HepG2 (cell line): ENCODE results near the gene TIFAB. TPM values are rescaled to one million over a fixed set of nuclear protein-coding genes. Genes with fewer than 3 reads are reported as not detected.

ENCODE experiments used
- BRD4 ChIP-seq: sonication (generic); formaldehyde crosslinking; IDR thresholded peaks from 2 replicates; pipeline ENCODE4 v1.4.0; 2020; ENCODE audit warnings: missing genetic modification reagents
- EP300 ChIP-seq, 3 experiments: sonication (generic) in 1 of 3; formaldehyde crosslinking in 1 of 3; IDR thresholded peaks; 2 replicates each; pipeline versions ENCODE4 v1.5.1 to v1.6.1; 2011 to 2020; ENCODE audit warnings: low read depth in 2 of 3, low read length in 2 of 3, borderline replicate concordance in 1 of 3, improper control_type of control experiment in 1 of 3, mild to moderate bottlenecking in 1 of 3, missing genetic modification reagents in 1 of 3, moderate library complexity in 1 of 3
- FOXC1 ChIP-seq: sonication (generic); formaldehyde crosslinking; IDR thresholded peaks from 2 replicates; pipeline ENCODE4 v1.8.0; 2022; ENCODE audit warnings: mild to moderate bottlenecking, missing genetic modification reagents, borderline replicate concordance
- HNRNPUL1 ChIP-seq: fragments of 200-400 bp; formaldehyde crosslinking; IDR thresholded peaks from 2 replicates; pipeline ENCODE4 v1.6.1; 2017; ENCODE audit warnings: low read depth, mild to moderate bottlenecking, low read length, moderate library complexity
- KDM5B ChIP-seq: sonication (generic); formaldehyde crosslinking; IDR thresholded peaks from 2 replicates; pipeline ENCODE4 v1.4.0; 2020; ENCODE audit warnings: missing genetic modification reagents, mild to moderate bottlenecking, borderline replicate concordance
- KMT2A ChIP-seq: sonication (generic); formaldehyde crosslinking; IDR thresholded peaks from 2 replicates; pipeline ENCODE4 v1.4.0; 2020; ENCODE audit warnings: missing genetic modification reagents
- NPAS2 ChIP-seq: sonication (generic); formaldehyde crosslinking; IDR thresholded peaks from 2 replicates; pipeline ENCODE4 v1.8.0; 2022; ENCODE audit warnings: mild to moderate bottlenecking, missing genetic modification reagents, borderline replicate concordance
- SRSF9 ChIP-seq: fragments of 200-400 bp; formaldehyde crosslinking; IDR thresholded peaks from 2 replicates; pipeline ENCODE4 v1.6.1; 2018; ENCODE audit warnings: borderline replicate concordance, mild to moderate bottlenecking, low read depth, low read length; ENCODE audit not compliant: insufficient read depth, poor library complexity, severe bottlenecking
- polyA plus RNA-seq, 8 experiments: library from polyadenylated mRNA; depleted of rRNA in 3 of 8; stranded (reverse) in 7 of 8; unstranded in 1 of 8; fragments of >200 nt; fragmentation: Illumina TruSeq in 4 of 8; extraction: Trizol in 4 of 8; gene quantifications; 2 replicates each; pipeline versions ENCODE4 v1.2.1 to v1.2.3, GENCODE V29; 2011 to 2016; ENCODE audit warnings: low read depth in 4 of 8, missing spikeins in 1 of 8, mixed read lengths in 1 of 8; ENCODE audit not compliant: insufficient read depth in 1 of 8
- total RNA-seq, 5 experiments: library from RNA; depleted of rRNA; stranded (reverse); fragments of >200 nt; fragmentation: Illumina TruSeq; extraction: Trizol; gene quantifications; 2 replicates each; pipeline ENCODE4 v1.2.3, GENCODE V29; 2016; ENCODE audit warnings: low read depth in 1 of 5
- TF ChIP-seq, protein P1 (sequence below): sonication (generic); formaldehyde crosslinking; IDR thresholded peaks from 2 replicates; pipeline ENCODE4 v1.4.0; 2020; ENCODE audit warnings: mild to moderate bottlenecking, missing genetic modification reagents
- TF ChIP-seq, protein P2 (sequence below): IDR thresholded peaks from 2 replicates; pipeline ENCODE4 v1.6.1; 2012; ENCODE audit warnings: inconsistent platforms
- TF ChIP-seq, protein P3 (sequence below): sonication (generic); formaldehyde crosslinking; conservative IDR thresholded peaks from 2 replicates; pipeline ENCODE4 v1.4.0; 2020; ENCODE audit warnings: missing genetic modification reagents
- TF ChIP-seq, protein P4 (sequence below): IDR thresholded peaks from 2 replicates; pipeline ENCODE4 v1.6.1; 2016
- TF ChIP-seq, protein P5 (sequence below): sonication (generic); formaldehyde crosslinking; IDR thresholded peaks from 2 replicates; pipeline ENCODE4 v1.9.0; 2022; ENCODE audit warnings: missing genetic modification reagents, mild to moderate bottlenecking, borderline replicate concordance

TIFAB gene
- total and polyA plus RNA-seq, 2 of the 13 experiments (the other 11 are each of a cell fraction or from before 2014, with no cell fraction given) = not detected

DNA sequence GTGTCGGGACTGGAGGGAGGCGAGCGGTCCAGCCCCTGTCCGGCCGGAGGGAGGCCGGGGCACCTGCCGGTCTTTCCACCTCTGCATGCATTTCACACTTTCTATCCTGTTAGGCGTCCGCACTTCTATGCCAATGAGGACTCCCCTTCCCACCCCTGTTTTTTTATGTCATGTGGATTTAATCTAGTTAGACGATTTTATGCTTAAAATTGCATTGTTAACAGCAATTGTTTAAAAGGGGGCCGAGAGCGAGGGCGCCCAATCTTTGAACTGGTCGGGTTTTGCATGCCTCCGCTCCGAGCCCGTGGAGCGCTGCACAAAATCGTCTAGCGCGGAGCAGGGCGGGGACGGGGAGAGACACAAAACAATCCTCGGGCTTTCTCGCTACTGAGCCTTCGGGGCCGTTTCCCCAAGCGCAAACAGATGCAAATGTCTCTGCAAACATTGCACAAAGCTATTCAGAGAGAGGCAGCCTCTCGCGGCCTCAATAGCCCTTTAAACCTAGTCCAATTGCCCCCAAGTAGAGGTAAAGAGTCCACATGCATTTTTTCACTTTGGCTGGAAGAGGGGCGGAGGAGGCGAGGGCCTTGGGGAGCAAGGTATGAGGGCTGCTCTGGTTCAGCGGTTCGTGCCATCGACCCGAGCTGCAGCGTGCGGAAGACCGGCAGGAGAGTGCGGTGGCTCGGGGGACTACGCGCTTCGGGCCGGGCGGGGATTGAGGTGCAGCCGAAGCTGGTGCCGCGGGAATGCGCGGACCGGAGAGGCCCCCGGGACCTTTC, 37.5 kb upstream of the TIFAB start (continued):
- TF ChIP-seq EP300 (IDR thresholded peaks at IDR 0.05; ENCODE audit: low read depth in 2 of 2, low read length in 2 of 2) (peak in 1 of 2 experiments; percentile 89; a peak in 1 of 4 replicates), EP300 (CRISPR knock-in tag; IDR thresholded peaks at IDR 0.05; ENCODE audit: borderline replicate concordance) (no peak), KMT2A (CRISPR knock-in tag) (no peak), HNRNPUL1 (no peak), FOXC1 (CRISPR knock-in tag) (no peak), BRD4 (CRISPR knock-in tag) (no peak; the same call in 1 of the 2 replicates), NPAS2 (CRISPR knock-in tag) (no peak), SRSF9 (no peak), KDM5B (CRISPR knock-in tag) (no peak)
- TF ChIP-seq, protein P1, sequence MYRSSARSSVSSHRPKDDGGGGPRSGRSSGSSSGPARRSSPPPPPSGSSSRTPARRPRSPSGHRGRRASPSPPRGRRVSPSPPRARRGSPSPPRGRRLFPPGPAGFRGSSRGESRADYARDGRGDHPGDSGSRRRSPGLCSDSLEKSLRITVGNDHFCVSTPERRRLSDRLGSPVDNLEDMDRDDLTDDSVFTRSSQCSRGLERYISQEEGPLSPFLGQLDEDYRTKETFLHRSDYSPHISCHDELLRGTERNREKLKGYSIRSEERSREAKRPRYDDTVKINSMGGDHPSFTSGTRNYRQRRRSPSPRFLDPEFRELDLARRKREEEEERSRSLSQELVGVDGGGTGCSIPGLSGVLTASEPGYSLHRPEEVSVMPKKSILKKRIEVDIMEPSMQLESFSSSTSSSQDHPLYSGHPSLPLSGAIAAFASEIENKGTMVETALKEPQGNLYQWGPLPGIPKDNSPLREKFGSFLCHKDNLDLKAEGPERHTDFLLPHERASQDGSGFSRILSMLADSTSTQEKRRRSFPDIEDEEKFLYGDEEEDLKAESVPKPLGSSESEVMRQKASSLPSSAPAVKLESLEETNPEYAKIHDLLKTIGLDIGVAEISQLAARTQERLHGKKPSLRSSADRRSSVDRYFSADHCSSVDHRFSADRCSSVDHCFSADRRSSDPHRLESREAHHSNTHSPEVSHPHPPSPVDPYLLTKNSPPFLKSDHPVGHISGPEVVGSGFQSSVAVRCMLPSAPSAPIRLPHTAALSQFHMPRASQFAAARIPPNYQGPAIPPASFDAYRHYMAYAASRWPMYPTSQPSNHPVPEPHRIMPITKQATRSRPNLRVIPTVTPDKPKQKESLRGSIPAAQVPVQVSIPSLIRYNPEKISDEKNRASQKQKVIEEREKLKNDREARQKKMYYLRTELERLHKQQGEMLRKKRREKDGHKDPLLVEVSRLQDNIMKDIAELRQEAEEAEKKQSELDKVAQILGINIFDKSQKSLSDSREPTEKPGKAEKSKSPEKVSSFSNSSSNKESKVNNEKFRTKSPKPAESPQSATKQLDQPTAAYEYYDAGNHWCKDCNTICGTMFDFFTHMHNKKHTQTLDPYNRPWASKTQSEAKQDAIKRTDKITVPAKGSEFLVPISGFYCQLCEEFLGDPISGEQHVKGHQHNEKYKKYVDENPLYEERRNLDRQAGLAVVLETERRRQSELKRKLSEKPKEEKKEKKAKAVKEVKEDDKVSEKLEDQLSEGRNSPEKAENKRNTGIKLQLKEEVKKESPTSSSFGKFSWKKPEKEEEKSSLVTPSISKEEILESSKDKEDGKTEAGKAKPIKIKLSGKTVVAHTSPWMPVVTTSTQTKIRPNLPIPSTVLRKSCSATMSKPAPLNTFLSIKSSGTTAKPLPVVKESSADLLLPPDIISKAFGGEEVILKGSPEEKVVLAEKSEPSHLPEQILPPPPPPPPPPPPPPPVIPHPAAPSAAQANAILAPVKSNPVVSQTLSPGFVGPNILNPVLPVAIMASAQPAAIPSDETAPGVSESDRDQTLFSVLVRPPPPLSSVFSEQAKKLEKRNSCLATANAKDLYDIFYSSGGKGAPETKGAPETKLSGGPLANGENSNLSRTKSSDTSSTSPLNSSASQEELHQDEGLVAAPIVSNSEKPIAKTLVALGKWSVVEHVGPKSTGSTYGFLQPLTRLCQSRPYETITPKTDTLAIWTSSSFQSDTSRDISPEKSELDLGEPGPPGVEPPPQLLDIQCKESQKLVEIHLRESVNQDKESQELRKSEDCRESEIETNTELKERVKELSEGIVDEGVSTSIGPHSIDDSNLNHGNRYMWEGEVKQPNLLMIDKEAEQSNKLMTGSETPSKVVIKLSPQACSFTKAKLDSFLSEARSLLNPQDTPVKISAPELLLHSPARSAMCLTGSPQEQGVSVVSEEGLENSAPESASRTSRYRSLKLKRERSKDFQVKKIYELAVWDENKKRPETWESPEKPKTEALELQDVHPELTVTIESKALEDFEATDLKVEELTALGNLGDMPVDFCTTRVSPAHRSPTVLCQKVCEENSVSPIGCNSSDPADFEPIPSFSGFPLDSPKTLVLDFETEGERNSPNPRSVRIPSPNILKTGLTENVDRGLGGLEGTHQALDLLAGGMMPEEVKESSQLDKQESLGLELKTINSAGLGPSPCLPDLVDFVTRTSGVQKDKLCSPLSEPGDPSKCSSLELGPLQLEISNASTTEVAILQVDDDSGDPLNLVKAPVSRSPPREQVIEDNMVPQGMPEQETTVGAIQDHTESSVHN (CRISPR knock-in tag) = no peak
- TF ChIP-seq, protein P2, sequence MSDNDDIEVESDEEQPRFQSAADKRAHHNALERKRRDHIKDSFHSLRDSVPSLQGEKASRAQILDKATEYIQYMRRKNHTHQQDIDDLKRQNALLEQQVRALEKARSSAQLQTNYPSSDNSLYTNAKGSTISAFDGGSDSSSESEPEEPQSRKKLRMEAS = peak; percentile 61
- TF ChIP-seq, protein P3, sequence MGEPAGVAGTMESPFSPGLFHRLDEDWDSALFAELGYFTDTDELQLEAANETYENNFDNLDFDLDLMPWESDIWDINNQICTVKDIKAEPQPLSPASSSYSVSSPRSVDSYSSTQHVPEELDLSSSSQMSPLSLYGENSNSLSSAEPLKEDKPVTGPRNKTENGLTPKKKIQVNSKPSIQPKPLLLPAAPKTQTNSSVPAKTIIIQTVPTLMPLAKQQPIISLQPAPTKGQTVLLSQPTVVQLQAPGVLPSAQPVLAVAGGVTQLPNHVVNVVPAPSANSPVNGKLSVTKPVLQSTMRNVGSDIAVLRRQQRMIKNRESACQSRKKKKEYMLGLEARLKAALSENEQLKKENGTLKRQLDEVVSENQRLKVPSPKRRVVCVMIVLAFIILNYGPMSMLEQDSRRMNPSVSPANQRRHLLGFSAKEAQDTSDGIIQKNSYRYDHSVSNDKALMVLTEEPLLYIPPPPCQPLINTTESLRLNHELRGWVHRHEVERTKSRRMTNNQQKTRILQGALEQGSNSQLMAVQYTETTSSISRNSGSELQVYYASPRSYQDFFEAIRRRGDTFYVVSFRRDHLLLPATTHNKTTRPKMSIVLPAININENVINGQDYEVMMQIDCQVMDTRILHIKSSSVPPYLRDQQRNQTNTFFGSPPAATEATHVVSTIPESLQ (CRISPR knock-in tag) = no peak
- TF ChIP-seq, protein P4, sequence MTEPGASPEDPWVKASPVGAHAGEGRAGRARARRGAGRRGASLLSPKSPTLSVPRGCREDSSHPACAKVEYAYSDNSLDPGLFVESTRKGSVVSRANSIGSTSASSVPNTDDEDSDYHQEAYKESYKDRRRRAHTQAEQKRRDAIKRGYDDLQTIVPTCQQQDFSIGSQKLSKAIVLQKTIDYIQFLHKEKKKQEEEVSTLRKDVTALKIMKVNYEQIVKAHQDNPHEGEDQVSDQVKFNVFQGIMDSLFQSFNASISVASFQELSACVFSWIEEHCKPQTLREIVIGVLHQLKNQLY (CRISPR knock-in tag) = no peak
- TF ChIP-seq, protein P5, sequence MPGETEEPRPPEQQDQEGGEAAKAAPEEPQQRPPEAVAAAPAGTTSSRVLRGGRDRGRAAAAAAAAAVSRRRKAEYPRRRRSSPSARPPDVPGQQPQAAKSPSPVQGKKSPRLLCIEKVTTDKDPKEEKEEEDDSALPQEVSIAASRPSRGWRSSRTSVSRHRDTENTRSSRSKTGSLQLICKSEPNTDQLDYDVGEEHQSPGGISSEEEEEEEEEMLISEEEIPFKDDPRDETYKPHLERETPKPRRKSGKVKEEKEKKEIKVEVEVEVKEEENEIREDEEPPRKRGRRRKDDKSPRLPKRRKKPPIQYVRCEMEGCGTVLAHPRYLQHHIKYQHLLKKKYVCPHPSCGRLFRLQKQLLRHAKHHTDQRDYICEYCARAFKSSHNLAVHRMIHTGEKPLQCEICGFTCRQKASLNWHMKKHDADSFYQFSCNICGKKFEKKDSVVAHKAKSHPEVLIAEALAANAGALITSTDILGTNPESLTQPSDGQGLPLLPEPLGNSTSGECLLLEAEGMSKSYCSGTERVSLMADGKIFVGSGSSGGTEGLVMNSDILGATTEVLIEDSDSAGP (CRISPR knock-in tag) = peak; percentile 29; the same call in 1 of the 2 replicates
